ENCODE results near the gene ATP10B. TPM values are rescaled to one million over a fixed set of nuclear protein-coding genes. Genes with fewer than 3 reads are reported as not detected.

The ATP10B gene
- polyA plus RNA-seq, 1 donor (not counting 4 experiments of a cell fraction or from before 2014, with no cell fraction given): 0.25 TPM

DNA sequence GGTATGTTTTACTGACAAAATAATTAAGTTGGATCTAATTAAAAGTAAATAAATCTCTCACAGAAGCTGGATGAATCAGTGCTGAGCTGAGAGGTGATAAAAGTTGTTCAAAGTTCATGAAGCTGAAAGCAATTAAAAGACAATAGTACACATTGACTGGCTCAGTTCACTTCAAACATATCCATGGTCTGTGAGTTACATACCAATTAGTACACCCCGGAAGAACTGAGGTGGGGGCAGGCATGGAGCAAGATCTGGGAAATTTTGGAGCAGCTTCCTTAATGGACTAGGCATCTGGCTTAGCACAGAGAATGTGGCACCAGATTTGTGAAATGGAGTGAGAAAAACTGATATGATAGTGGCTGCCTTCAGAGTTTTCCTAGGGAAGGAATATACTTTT is 152.7 kb downstream of the ATP10B start:
- Histone ChIP-seq H4K20me1 (ENCODE audit: control insufficient read depth, extremely low read depth, insufficient read depth, low read length) (no peaks in the 10 kb centered on the region), H3K4me1 (ENCODE audit: control insufficient read depth, extremely low read depth, insufficient read depth, low read length) (no peaks in the 10 kb centered on the region), H3K79me2 (ENCODE audit: control insufficient read depth, insufficient read depth, low read length) (no peaks in the 10 kb centered on the region), H3K9ac (ENCODE audit: control insufficient read depth, extremely low read depth, insufficient read depth, low read length) (no peak overlapping the region), H3K9me3 (ENCODE audit: control insufficient read depth, low read depth, low read length) (no peaks in the 10 kb centered on the region), H3K27ac (ENCODE audit: control insufficient read depth, insufficient read depth, low read length) (no peak overlapping the region), H3K4me3 (ENCODE audit: control insufficient read depth in 2 of 3, extremely low read depth in 1 of 3, insufficient read depth in 2 of 3, low read depth in 1 of 3, low read length in 3 of 3) (no peak overlapping the region), H2AFZ (ENCODE audit: control insufficient read depth, low read length) (no peak overlapping the region), H3K9me1 (ENCODE audit: control insufficient read depth, extremely low read depth, insufficient read depth, low read length) (no peaks in the 10 kb centered on the region), H3K36me3 (ENCODE audit: control insufficient read depth in 2 of 2, extremely low read depth in 1 of 2, insufficient read depth in 2 of 2, low read length in 2 of 2) (no peaks in the 10 kb centered on the region), H3K4me2 (ENCODE audit: control insufficient read depth, extremely low read depth, insufficient read depth, low read depth, low read length) (no peak overlapping the region), H3K27me3 (ENCODE audit: control insufficient read depth, extremely low read depth, insufficient read depth, low read length) (no peaks in the 10 kb centered on the region)
- no peak for DNase-seq (ENCODE audit: low read depth, low spot score)
- dilution Hi-C loops (cut with MboI; ENCODE audit: extremely low pct_ligation_motif_present, low sequenced_read_pairs): no loop called here
- TF ChIP-seq, protein P1, sequence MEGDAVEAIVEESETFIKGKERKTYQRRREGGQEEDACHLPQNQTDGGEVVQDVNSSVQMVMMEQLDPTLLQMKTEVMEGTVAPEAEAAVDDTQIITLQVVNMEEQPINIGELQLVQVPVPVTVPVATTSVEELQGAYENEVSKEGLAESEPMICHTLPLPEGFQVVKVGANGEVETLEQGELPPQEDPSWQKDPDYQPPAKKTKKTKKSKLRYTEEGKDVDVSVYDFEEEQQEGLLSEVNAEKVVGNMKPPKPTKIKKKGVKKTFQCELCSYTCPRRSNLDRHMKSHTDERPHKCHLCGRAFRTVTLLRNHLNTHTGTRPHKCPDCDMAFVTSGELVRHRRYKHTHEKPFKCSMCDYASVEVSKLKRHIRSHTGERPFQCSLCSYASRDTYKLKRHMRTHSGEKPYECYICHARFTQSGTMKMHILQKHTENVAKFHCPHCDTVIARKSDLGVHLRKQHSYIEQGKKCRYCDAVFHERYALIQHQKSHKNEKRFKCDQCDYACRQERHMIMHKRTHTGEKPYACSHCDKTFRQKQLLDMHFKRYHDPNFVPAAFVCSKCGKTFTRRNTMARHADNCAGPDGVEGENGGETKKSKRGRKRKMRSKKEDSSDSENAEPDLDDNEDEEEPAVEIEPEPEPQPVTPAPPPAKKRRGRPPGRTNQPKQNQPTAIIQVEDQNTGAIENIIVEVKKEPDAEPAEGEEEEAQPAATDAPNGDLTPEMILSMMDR (optimal IDR thresholded peaks at IDR 0.05 in 1 of 3, IDR thresholded peaks at IDR 0.05 in 1 of 3, conservative IDR thresholded peaks at IDR 0.05 in 1 of 3; ENCODE audit: extremely low read depth in 1 of 3, insufficient read depth in 2 of 3, low read length in 3 of 3): no peak
- no peak for TF ChIP-seq EZH2 (IDR thresholded peaks at IDR 0.05; ENCODE audit: low read length)
- no peak for FAIRE-seq

DNA sequence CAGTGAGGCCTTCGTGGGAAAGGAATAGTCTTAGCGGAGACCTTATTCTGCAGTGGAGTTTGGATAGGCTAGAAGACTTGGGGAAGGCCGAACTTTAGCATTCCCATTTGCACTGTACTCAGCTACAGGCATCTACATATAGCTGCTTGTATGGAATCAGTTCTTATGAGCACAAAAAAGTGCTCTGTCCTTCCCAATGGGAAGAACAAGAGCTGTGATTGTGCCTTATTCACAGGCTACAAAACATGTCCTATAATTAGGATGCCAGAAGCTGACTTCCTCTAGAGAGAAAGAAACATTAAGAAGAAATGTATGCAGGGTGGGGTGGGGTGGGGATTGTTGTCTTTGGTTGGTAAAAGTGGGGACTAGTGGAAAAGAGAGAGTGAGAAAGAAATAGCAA is 154.7 kb downstream of the ATP10B start:
- H2AFZ ChIP-seq (ENCODE audit: control insufficient read depth, low read length): no peak overlapping the region
- FAIRE-seq (no peak), DNase-seq (ENCODE audit: low read depth, low spot score) (no peak)
- TF ChIP-seq, protein P1 (optimal IDR thresholded peaks at IDR 0.05 in 1 of 3, IDR thresholded peaks at IDR 0.05 in 1 of 3, conservative IDR thresholded peaks at IDR 0.05 in 1 of 3; ENCODE audit: extremely low read depth in 1 of 3, insufficient read depth in 2 of 3, low read length in 3 of 3): no peak
- no peak for TF ChIP-seq EZH2 (IDR thresholded peaks at IDR 0.05; ENCODE audit: low read length)
- no peaks in the 10 kb centered on the region for H4K20me1 ChIP-seq (ENCODE audit: control insufficient read depth, extremely low read depth, insufficient read depth, low read length)
- H3K4me2 ChIP-seq (ENCODE audit: control insufficient read depth, extremely low read depth, insufficient read depth, low read depth, low read length): no peak overlapping the region
- H3K9me1 ChIP-seq (ENCODE audit: control insufficient read depth, extremely low read depth, insufficient read depth, low read length): no peaks in the 10 kb centered on the region
- no peak overlapping the region for H3K4me3 ChIP-seq (ENCODE audit: control insufficient read depth in 2 of 3, extremely low read depth in 1 of 3, insufficient read depth in 2 of 3, low read depth in 1 of 3, low read length in 3 of 3)
- dilution Hi-C loops (cut with MboI; ENCODE audit: extremely low pct_ligation_motif_present, low sequenced_read_pairs): no loop called here
- no peak overlapping the region for H3K27ac ChIP-seq (ENCODE audit: control insufficient read depth, insufficient read depth, low read length)
- H3K36me3 ChIP-seq (ENCODE audit: control insufficient read depth in 2 of 2, extremely low read depth in 1 of 2, insufficient read depth in 2 of 2, low read length in 2 of 2): no peaks in the 10 kb centered on the region
- no peaks in the 10 kb centered on the region for H3K9me3 ChIP-seq (ENCODE audit: control insufficient read depth, low read depth, low read length)
- H3K27me3 ChIP-seq (ENCODE audit: control insufficient read depth, extremely low read depth, insufficient read depth, low read length): no peaks in the 10 kb centered on the region
- no peaks in the 10 kb centered on the region for H3K79me2 ChIP-seq (ENCODE audit: control insufficient read depth, insufficient read depth, low read length)
- no peak overlapping the region for H3K9ac ChIP-seq (ENCODE audit: control insufficient read depth, extremely low read depth, insufficient read depth, low read length)
- no peaks in the 10 kb centered on the region for H3K4me1 ChIP-seq (ENCODE audit: control insufficient read depth, extremely low read depth, insufficient read depth, low read length)

Data from keratinocyte (primary cell).